ENCODE results near the gene RGS3.

- TF ChIP-seq SPI1 (IDR thresholded peaks at IDR 0.05; ENCODE audit: borderline replicate concordance, low read depth): no peak
- no peak for TF ChIP-seq CTCF (IDR thresholded peaks at IDR 0.05; ENCODE audit: insufficient read depth, low read length)
- no peak for TF ChIP-seq POLR2AphosphoS5 (IDR thresholded peaks at IDR 0.05; ENCODE audit: low read depth)
These were observed 161.2 kb downstream of the RGS3 start for GRCh38 chr9:113624721-113625120.
